Endodermal cell (in vitro differentiated cells): ENCODE data around the gene CDK2AP2. TPM values are rescaled to one million over a fixed set of nuclear protein-coding genes. Genes with fewer than 3 reads are reported as not detected.

Experiments used
- DNase-seq: peaks from one replicate; pipeline ENCODE4 v3.0.0-alpha.2; 2017
- H3K27ac ChIP-seq: 2 replicates; pipeline ENCODE4 v1.5.1; 2013; ENCODE audit warnings: mild to moderate bottlenecking, low read depth, low read length, moderate library complexity
- H3K27me3 ChIP-seq: 2 replicates; pipeline ENCODE4 v1.6.1; 2013; ENCODE audit warnings: mild to moderate bottlenecking, low read length, moderate library complexity; ENCODE audit not compliant: insufficient read depth, control insufficient read depth, poor library complexity, severe bottlenecking
- H3K36me3 ChIP-seq: 2 replicates; pipeline ENCODE4 v1.7.0; 2013; ENCODE audit warnings: mild to moderate bottlenecking, low read length, moderate library complexity; ENCODE audit not compliant: control insufficient read depth, insufficient read depth
- H3K4me1 ChIP-seq: one replicate; pipeline ENCODE4 v1.7.0; 2013; ENCODE audit warnings: low read length; ENCODE audit not compliant: control insufficient read depth, insufficient read depth
- H3K4me3 ChIP-seq: 2 replicates; pipeline ENCODE4 v1.5.1; 2013; ENCODE audit warnings: mild to moderate bottlenecking, low read length, moderate library complexity
- H3K9ac ChIP-seq: 2 replicates; pipeline ENCODE4 v1.6.1; 2013; ENCODE audit warnings: mild to moderate bottlenecking, low read length, moderate library complexity; ENCODE audit not compliant: poor library complexity, severe bottlenecking; ENCODE audit errors: extremely low read depth
- H3K9me3 ChIP-seq: 2 replicates; pipeline ENCODE4 v1.6.1; 2013; ENCODE audit warnings: mild to moderate bottlenecking, low read length, moderate library complexity; ENCODE audit not compliant: control insufficient read depth
- H3K27ac Mint-ChIP-seq: 2 replicates; pipeline ENCODE4 v1.8.0; 2020; ENCODE audit warnings: mixed read lengths
- H3K27me3 Mint-ChIP-seq: 2 replicates; pipeline ENCODE4 v1.8.0; 2021; ENCODE audit warnings: mild to moderate bottlenecking, mixed read lengths; ENCODE audit not compliant: insufficient read depth
- H3K36me3 Mint-ChIP-seq: 2 replicates; pipeline ENCODE4 v1.8.0; 2020; ENCODE audit warnings: low read depth, mixed read lengths
- H3K4me1 Mint-ChIP-seq: 2 replicates; pipeline ENCODE4 v1.8.0; 2020; ENCODE audit warnings: mixed read lengths
- H3K4me3 Mint-ChIP-seq: 2 replicates; pipeline ENCODE4 v1.8.0; 2020; ENCODE audit warnings: mild to moderate bottlenecking, moderate library complexity, mixed read lengths
- H3K9me3 Mint-ChIP-seq: 2 replicates; pipeline ENCODE4 v1.8.0; 2020; ENCODE audit warnings: mild to moderate bottlenecking, mixed read lengths
- CTCF ChIP-seq: fragments of 200-600 bp; sonication (generic); conservative IDR thresholded peaks from 2 replicates; pipeline ENCODE4 v1.5.0; 2021; ENCODE audit warnings: antibody characterized with exemption, mild to moderate bottlenecking
- WGBS, 2 experiments: methylation state at CpG; one replicate each; pipeline versions ENCODE4 v1.1.5 to v1.1.7; 2013; ENCODE audit warnings: missing lambda C conversion rate in 2 of 2, mixed read lengths in 1 of 2; ENCODE audit not compliant: insufficient coverage in 1 of 2, insufficient read length in 1 of 2; 5-methylcytosine and 5-hydroxymethylcytosine counted together
- total RNA-seq, 2 donors: library from RNA; stranded (reverse); fragmentation: NEBNext Ultra II Directional in 1 of 2; extraction: Animal tissue kit (Norgen Biotek cat#: 25700) in 1 of 2; gene quantifications; 2 replicates in 1 of 2; 3 replicates in 1 of 2; pipeline ENCODE4 v1.2.1, GENCODE V29; 2021

CDK2AP2 gene
- total RNA-seq, 2 donors from 2014 or later = 30.6 to 47.6 TPM

- H3K4me3 ChIP-seq = peak overlapping the region; percentile 87
- H3K27me3 ChIP-seq = peaks cover 14% of the 10 kb centered on the region
- H3K9me3 ChIP-seq = no peaks in the 10 kb centered on the region
- WGBS, 2 experiments = 92 to 100% methylated on average over 1 to 16 of the region's 16 CpGs
- peaks cover 18% of the 10 kb centered on the region for H3K27me3 Mint-ChIP-seq
- H3K9me3 Mint-ChIP-seq = no peaks in the 10 kb centered on the region
- peak; percentile 27 for TF ChIP-seq CTCF
- H3K9ac ChIP-seq = no peak overlapping the region
- peaks cover 24% of the 10 kb centered on the region for H3K36me3 ChIP-seq
- H3K4me1 Mint-ChIP-seq = peaks cover 23% of the 10 kb centered on the region
- peaks cover 12% of the 10 kb centered on the region for H3K4me1 ChIP-seq
- H3K36me3 Mint-ChIP-seq = peaks cover 13% of the 10 kb centered on the region
- peak overlapping the region; percentile 91 for H3K27ac Mint-ChIP-seq
- DNase-seq = no peak
- peak overlapping the region; percentile 85 for H3K4me3 Mint-ChIP-seq
- H3K27ac ChIP-seq = no peak overlapping the region
Observed at GRCh38 chr11:67506426-67507051, 1.4 kb downstream of the CDK2AP2 start.

GRCh38 chr11:67505605-67506396 lies 2.2 kb downstream of the CDK2AP2 start:
- peak; percentile 99 for TF ChIP-seq CTCF
- peaks cover 12% of the 10 kb centered on the region for H3K27me3 Mint-ChIP-seq
- DNase-seq = peak; percentile 96
- H3K4me3 Mint-ChIP-seq = peak overlapping the region; percentile 85
- Histone ChIP-seq H3K27me3 (peaks cover 8% of the 10 kb centered on the region), H3K4me1 (peaks cover 12% of the 10 kb centered on the region), H3K27ac (peak overlapping the region; percentile 70), H3K9ac (peak overlapping the region; percentile 34), H3K36me3 (peaks cover 31% of the 10 kb centered on the region), H3K4me3 (peak overlapping the region; percentile 88), H3K9me3 (no peaks in the 10 kb centered on the region)
- H3K36me3 Mint-ChIP-seq = peaks cover 21% of the 10 kb centered on the region
- WGBS, 2 experiments = 52 to 64% methylated on average over 11 to 17 of the region's 17 CpGs
- peak overlapping the region; percentile 91 for H3K27ac Mint-ChIP-seq
- no peaks in the 10 kb centered on the region for H3K9me3 Mint-ChIP-seq
- H3K4me1 Mint-ChIP-seq = peaks cover 23% of the 10 kb centered on the region

- H3K27me3 Mint-ChIP-seq = peaks cover 7% of the 10 kb centered on the region
- peak within 1 kb of the TSS; percentile 66 for H3K9ac ChIP-seq
- 1% methylated on average over 18 to 58 of the region's 58 CpGs for WGBS, 2 experiments
Observed at GRCh38 chr11:67504950-67505581, 2.9 kb downstream of the CDK2AP2 start, which contains the start of gene PITPNM1. TSS of gene PITPNM1 (minus strand) at chr11:67505363. CDS start at chr11:67504180, 1,183 bp downstream.

More at GRCh38 chr11:67504950-67505581, 2.9 kb downstream of the CDK2AP2 start, which contains the start of gene PITPNM1:
- Mint-ChIP-seq H3K9me3 (no peaks in the 10 kb centered on the region), H3K36me3 (peaks cover 25% of the 10 kb centered on the region), H3K27ac (peak within 1 kb of the TSS; percentile 91), H3K4me1 (peaks cover 23% of the 10 kb centered on the region), H3K4me3 (peak within 1 kb of the TSS; percentile 85)
- peak; percentile 89 for DNase-seq
- peak within 1 kb of the TSS; percentile 88 for H3K4me3 ChIP-seq
- peaks cover 1% of the 10 kb centered on the region for H3K27me3 ChIP-seq
- H3K4me1 ChIP-seq = peaks cover 12% of the 10 kb centered on the region
- no peaks in the 10 kb centered on the region for H3K9me3 ChIP-seq
- peak within 1 kb of the TSS; percentile 70 for H3K27ac ChIP-seq
- peaks cover 35% of the 10 kb centered on the region for H3K36me3 ChIP-seq
- TF ChIP-seq CTCF = no peak
